ENCODE results near the gene POU2F3.

The POU2F3 gene

DNA sequence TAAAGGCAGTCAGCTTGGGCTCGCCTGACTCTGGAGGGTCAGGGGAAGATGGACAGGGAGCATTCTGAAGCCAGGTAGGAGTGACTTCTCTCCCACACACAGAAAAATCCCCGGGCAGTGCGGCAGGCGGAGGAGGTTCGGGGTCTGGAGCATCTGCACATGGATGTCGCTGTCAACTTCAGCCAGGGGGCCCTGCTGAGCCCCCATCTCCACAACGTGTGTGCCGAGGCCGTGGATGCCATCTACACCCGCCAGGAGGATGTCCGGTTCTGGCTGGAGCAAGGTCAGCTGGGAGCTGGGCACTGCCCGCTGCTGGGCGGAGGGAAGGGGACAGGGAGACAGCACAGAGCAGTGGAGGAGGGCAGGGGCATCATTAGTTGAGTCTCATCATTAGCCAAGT, 13.2 kb upstream of the POU2F3 start:
- no peaks in the 10 kb centered on the region for H3K4me1 ChIP-seq (ENCODE audit: control insufficient read depth, insufficient read depth, low read length)
- no peak for TF ChIP-seq ZNF785 (tag by site-specific recombination; IDR thresholded peaks at IDR 0.05)
- no peak for TF ChIP-seq ZSCAN5A (tag by site-specific recombination; IDR thresholded peaks at IDR 0.05)
- no peak for TF ChIP-seq RBAK (tag by site-specific recombination; IDR thresholded peaks at IDR 0.05)
- TF ChIP-seq, protein P1, sequence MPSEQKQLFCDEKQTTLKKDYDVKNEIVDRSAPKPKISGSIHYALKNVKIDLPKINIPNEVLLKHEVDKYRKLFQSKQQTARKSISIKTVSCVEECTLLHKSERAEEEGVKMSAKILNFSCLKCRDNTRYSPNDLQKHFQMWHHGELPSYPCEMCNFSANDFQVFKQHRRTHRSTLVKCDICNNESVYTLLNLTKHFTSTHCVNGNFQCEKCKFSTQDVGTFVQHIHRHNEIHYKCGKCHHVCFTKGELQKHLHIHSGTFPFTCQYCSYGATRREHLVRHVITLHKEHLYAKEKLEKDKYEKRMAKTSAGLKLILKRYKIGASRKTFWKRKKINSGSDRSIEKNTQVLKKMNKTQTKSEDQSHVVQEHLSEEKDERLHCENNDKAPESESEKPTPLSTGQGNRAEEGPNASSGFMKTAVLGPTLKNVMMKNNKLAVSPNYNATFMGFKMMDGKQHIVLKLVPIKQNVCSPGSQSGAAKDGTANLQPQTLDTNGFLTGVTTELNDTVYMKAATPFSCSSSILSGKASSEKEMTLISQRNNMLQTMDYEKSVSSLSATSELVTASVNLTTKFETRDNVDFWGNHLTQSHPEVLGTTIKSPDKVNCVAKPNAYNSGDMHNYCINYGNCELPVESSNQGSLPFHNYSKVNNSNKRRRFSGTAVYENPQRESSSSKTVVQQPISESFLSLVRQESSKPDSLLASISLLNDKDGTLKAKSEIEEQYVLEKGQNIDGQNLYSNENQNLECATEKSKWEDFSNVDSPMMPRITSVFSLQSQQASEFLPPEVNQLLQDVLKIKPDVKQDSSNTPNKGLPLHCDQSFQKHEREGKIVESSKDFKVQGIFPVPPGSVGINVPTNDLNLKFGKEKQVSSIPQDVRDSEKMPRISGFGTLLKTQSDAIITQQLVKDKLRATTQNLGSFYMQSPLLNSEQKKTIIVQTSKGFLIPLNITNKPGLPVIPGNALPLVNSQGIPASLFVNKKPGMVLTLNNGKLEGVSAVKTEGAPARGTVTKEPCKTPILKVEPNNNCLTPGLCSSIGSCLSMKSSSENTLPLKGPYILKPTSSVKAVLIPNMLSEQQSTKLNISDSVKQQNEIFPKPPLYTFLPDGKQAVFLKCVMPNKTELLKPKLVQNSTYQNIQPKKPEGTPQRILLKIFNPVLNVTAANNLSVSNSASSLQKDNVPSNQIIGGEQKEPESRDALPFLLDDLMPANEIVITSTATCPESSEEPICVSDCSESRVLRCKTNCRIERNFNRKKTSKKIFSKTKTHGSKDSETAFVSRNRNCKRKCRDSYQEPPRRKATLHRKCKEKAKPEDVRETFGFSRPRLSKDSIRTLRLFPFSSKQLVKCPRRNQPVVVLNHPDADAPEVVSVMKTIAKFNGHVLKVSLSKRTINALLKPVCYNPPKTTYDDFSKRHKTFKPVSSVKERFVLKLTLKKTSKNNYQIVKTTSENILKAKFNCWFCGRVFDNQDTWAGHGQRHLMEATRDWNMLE (tag by site-specific recombination; conservative IDR thresholded peaks at IDR 0.05; ENCODE audit: low read depth), result no peak
- no peak for TF ChIP-seq ZNF133 (tag by site-specific recombination; IDR thresholded peaks at IDR 0.05)
- TF ChIP-seq ZNF510 (tag by site-specific recombination; IDR thresholded peaks at IDR 0.05; ENCODE audit: insufficient replicate concordance), result no peak
- TF ChIP-seq ZNF621 (tag by site-specific recombination; IDR thresholded peaks at IDR 0.05), result no peak
- TF ChIP-seq ZNF114 (tag by site-specific recombination; IDR thresholded peaks at IDR 0.05), result no peak
- TF ChIP-seq ZNF423 (tag by site-specific recombination; IDR thresholded peaks at IDR 0.05), result no peak
- no peak for TF ChIP-seq SP2 (tag by site-specific recombination; IDR thresholded peaks at IDR 0.05)
- no peak for TF ChIP-seq ZNF791 (tag by site-specific recombination; IDR thresholded peaks at IDR 0.05)
- no peak for TF ChIP-seq KLF10 (tag by site-specific recombination; IDR thresholded peaks at IDR 0.05)
- TF ChIP-seq YY2 (tag by site-specific recombination; IDR thresholded peaks at IDR 0.05), result no peak
- ChIA-PET POLR2A (no interaction called here), CTCF (interaction anchor here (0.7 to 7.5 kb wide), 5 partner anchors 9 to 56 kb away, joined by 3 to 103 read pairs (median 3); no protein-coding TSS in a partner anchor)
- H3K27ac ChIP-seq (ENCODE audit: extremely low read depth, low read depth, low read length), result no peak overlapping the region
- no peak overlapping the region for H3K4me3 ChIP-seq (ENCODE audit: low read depth, low read length)
- no peaks in the 10 kb centered on the region for H3K9me3 ChIP-seq (ENCODE audit: control insufficient read depth, insufficient read depth, low read depth, low read length)
- peaks cover 0 to 6% of the 10 kb centered on the region in 2 experiments; a peak in 1 of 3 replicates for H3K36me3 ChIP-seq (ENCODE audit: control insufficient read depth in 2 of 2, insufficient read depth in 1 of 2, low read length in 2 of 2)

DNA sequence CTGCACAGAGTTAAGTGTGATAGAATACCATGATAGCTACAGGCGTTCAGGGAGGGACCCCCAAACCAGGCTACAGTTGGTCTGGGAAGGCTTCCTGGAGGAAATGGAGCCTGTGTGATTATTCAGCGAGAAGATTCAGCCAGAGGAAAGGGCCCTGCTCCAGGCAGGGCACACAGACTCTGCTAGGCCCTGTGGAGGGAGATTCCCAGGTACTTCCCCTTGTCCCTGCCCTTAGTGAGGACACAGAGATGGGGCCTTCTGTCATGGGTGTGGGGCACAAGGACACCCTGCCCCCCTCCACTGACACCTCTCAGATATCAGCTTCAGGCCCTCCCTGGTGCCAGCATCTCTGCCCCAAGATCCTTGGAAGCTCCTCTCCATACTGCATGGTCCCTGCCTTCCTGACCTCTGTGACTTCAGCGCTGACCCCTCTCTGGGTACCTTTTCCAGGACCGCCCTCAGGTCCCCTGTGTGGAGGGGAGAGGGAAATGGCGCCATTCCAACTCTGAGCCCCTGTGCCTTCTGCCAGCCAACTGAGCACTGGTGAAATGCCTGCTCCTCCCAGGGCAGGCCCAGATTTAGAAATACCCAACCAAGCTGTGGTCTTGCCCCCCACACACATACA, 12.6 kb upstream of the POU2F3 start:
- Histone ChIP-seq H3K9me3 (ENCODE audit: control insufficient read depth, insufficient read depth, low read depth, low read length) (no peaks in the 10 kb centered on the region), H3K36me3 (ENCODE audit: control insufficient read depth in 2 of 2, insufficient read depth in 1 of 2, low read length in 2 of 2) (peaks cover 0 to 6% of the 10 kb centered on the region in 2 experiments; a peak in 1 of 3 replicates), H3K27ac (ENCODE audit: extremely low read depth, low read depth, low read length) (no peak overlapping the region), H3K4me3 (ENCODE audit: low read depth, low read length) (no peak overlapping the region), H3K4me1 (ENCODE audit: control insufficient read depth, insufficient read depth, low read length) (no peaks in the 10 kb centered on the region)
- ChIA-PET CTCF (interaction anchor here (0.7 to 7.5 kb wide), 3 partner anchors 9 to 55 kb away, joined by 3 to 103 read pairs (median 16); no protein-coding TSS in a partner anchor), POLR2A (no interaction called here)
- TF ChIP-seq ZNF580 (tag by site-specific recombination; IDR thresholded peaks at IDR 0.05), result no peak
- TF ChIP-seq ZNF223 (tag by site-specific recombination; IDR thresholded peaks at IDR 0.05), result no peak
- no peak for TF ChIP-seq ZNF423 (tag by site-specific recombination; IDR thresholded peaks at IDR 0.05)
- no peak for TF ChIP-seq ZNF501 (tag by site-specific recombination; IDR thresholded peaks at IDR 0.05)
- TF ChIP-seq PATZ1 (tag by site-specific recombination; IDR thresholded peaks at IDR 0.05), result no peak
- TF ChIP-seq ZNF114 (tag by site-specific recombination; IDR thresholded peaks at IDR 0.05), result no peak
- no peak for TF ChIP-seq ZNF561 (tag by site-specific recombination; IDR thresholded peaks at IDR 0.05; ENCODE audit: borderline replicate concordance)
- TF ChIP-seq ZNF560 (tag by site-specific recombination; IDR thresholded peaks at IDR 0.05; ENCODE audit: borderline replicate concordance), result no peak
- no peak for TF ChIP-seq ZNF174 (tag by site-specific recombination; IDR thresholded peaks at IDR 0.05)
- TF ChIP-seq, protein P1 (tag by site-specific recombination; conservative IDR thresholded peaks at IDR 0.05; ENCODE audit: low read depth), result no peak
